A549 (cell line): ENCODE measurements around the gene AFF3.

Source experiments
- BHLHE40 ChIP-seq: IDR thresholded peaks from 2 replicates; pipeline ENCODE4 v1.6.1; 2012; ENCODE audit warnings: low read depth, low read length, inconsistent platforms
- CBX8 ChIP-seq: fragments of 200-600 bp; sonication (generic); IDR thresholded peaks from 2 replicates; pipeline ENCODE4 v1.6.1; 2016
- CTCF ChIP-seq: fragments of >200 bp; sonication (Bioruptor Twin); formaldehyde crosslinking; IDR thresholded peaks from 3 replicates; pipeline ENCODE4 v1.5.1; 2016
- EP300 ChIP-seq, 2 experiments: fragments of >200 bp; sonication (Bioruptor Twin); formaldehyde crosslinking; IDR thresholded peaks; 2 replicates in 1 of 2; 3 replicates in 1 of 2; pipeline ENCODE4 v1.6.1; 2016 to 2017
- ESRRA ChIP-seq: fragments of 150-350 bp; IDR thresholded peaks from 2 replicates; pipeline ENCODE4 v1.6.1; 2014; ENCODE audit warnings: mild to moderate bottlenecking, low read length, borderline replicate concordance
- JUN ChIP-seq, 2 experiments: fragments of >200 bp; sonication (Bioruptor Twin); formaldehyde crosslinking; IDR thresholded peaks; 2 replicates in 1 of 2; 3 replicates in 1 of 2; pipeline ENCODE4 v1.6.1; 2016 to 2017
- MYC ChIP-seq: IDR thresholded peaks from 2 replicates; pipeline ENCODE4 v1.6.1; 2012; ENCODE audit warnings: mild to moderate bottlenecking, inconsistent platforms, low read length, improper control_type of control experiment, borderline replicate concordance
- PBX3 ChIP-seq: IDR thresholded peaks from 2 replicates; pipeline ENCODE4 v1.6.1; 2012
- POLR2A ChIP-seq: IDR thresholded peaks from 2 replicates; pipeline ENCODE4 v1.6.1; 2012; ENCODE audit warnings: mild to moderate bottlenecking, low read length
- RCOR1 ChIP-seq: fragments of 150-350 bp; IDR thresholded peaks from 2 replicates; pipeline ENCODE4 v1.6.1; 2014; ENCODE audit warnings: antibody characterized with exemption, low read length, low read depth
- REST ChIP-seq: fragments of 200-600 bp; sonication (generic); IDR thresholded peaks from 2 replicates; pipeline ENCODE4 v1.6.1; 2016; ENCODE audit warnings: antibody characterized with exemption, mild to moderate bottlenecking, moderate library complexity
- RNF2 ChIP-seq: fragments of 200-600 bp; sonication (generic); IDR thresholded peaks from 2 replicates; pipeline ENCODE4 v1.6.1; 2016; ENCODE audit warnings: low read depth, mild to moderate bottlenecking, antibody characterized with exemption, moderate library complexity, borderline replicate concordance
- TF ChIP-seq, protein P1 (sequence below): fragments of 250-450 bp; sonication (Bioruptor Pico); IDR thresholded peaks from 2 replicates; pipeline ENCODE4 v1.5.0; 2021; ENCODE audit warnings: mild to moderate bottlenecking, moderate library complexity, borderline replicate concordance

DNA sequence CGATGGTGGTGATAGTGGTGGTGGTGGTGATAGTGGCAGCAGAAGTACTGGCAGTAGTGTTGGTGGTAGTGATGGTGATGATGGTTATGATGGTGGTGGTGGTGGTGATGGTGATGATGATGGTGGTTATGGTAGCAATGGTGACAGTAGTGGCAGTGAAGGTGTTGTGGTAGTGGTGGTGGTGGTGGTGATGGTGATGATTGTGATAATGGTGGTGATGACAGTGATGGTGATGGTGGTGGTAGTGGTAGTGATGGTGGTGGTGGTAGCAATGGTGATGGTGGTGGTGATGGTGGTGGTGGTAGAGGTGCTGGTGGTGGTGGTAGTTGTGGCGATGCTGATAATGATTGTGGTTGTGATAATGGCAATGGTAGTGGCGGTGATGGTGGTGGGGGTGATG is 126.5 kb downstream of the AFF3 start:
- TF ChIP-seq CTCF: no peak
- TF ChIP-seq REST: no peak
- TF ChIP-seq BHLHE40: no peak
- TF ChIP-seq ESRRA: no peak
- no peak for TF ChIP-seq JUN (IDR thresholded peaks at IDR 0.05)
- no peak for TF ChIP-seq PBX3
- TF ChIP-seq RNF2: no peak
- TF ChIP-seq POLR2A: no peak
- no peak for TF ChIP-seq CBX8
- no peak for TF ChIP-seq RCOR1
- TF ChIP-seq, protein P1, sequence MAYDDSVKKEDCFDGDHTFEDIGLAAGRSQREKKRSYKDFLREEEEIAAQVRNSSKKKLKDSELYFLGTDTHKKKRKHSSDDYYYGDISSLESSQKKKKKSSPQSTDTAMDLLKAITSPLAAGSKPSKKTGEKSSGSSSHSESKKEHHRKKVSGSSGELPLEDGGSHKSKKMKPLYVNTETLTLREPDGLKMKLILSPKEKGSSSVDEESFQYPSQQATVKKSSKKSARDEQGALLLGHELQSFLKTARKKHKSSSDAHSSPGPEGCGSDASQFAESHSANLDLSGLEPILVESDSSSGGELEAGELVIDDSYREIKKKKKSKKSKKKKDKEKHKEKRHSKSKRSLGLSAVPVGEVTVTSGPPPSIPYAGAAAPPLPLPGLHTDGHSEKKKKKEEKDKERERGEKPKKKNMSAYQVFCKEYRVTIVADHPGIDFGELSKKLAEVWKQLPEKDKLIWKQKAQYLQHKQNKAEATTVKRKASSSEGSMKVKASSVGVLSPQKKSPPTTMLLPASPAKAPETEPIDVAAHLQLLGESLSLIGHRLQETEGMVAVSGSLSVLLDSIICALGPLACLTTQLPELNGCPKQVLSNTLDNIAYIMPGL (CRISPR knock-in tag): no peak
- TF ChIP-seq EP300 (IDR thresholded peaks at IDR 0.05): no peak
- no peak for TF ChIP-seq MYC
